ENCODE results near the gene GPC3.

The GPC3 gene

DNA sequence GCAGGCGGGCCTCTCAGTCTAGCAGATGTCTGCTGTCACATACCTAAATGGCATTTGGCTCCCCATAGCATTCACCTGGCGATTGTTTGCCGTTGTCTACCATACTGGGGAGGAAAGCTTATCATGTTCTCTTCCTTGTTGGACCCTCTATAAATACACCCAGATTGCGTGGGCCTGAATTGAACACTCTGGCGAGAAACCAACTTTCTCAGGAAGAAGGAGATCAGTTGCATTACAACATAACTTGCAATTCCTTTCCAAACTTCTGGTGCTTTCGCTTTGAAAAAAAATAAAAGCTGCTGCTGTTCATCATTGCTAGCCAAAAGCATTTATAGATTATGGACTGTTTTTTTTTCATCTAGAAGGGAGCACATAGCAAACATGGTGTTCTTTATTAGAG is 340.1 kb downstream of the GPC3 start:
- H3K4me3 ChIP-seq (ENCODE audit: low read depth, low read length) = no peak overlapping the region
- DNase-seq (ENCODE audit: low read depth) = no peak
- TF ChIP-seq, protein P1, sequence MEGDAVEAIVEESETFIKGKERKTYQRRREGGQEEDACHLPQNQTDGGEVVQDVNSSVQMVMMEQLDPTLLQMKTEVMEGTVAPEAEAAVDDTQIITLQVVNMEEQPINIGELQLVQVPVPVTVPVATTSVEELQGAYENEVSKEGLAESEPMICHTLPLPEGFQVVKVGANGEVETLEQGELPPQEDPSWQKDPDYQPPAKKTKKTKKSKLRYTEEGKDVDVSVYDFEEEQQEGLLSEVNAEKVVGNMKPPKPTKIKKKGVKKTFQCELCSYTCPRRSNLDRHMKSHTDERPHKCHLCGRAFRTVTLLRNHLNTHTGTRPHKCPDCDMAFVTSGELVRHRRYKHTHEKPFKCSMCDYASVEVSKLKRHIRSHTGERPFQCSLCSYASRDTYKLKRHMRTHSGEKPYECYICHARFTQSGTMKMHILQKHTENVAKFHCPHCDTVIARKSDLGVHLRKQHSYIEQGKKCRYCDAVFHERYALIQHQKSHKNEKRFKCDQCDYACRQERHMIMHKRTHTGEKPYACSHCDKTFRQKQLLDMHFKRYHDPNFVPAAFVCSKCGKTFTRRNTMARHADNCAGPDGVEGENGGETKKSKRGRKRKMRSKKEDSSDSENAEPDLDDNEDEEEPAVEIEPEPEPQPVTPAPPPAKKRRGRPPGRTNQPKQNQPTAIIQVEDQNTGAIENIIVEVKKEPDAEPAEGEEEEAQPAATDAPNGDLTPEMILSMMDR (IDR thresholded peaks at IDR 0.05; ENCODE audit: low read depth, low read length, missing control alignments) = no peak

DNA sequence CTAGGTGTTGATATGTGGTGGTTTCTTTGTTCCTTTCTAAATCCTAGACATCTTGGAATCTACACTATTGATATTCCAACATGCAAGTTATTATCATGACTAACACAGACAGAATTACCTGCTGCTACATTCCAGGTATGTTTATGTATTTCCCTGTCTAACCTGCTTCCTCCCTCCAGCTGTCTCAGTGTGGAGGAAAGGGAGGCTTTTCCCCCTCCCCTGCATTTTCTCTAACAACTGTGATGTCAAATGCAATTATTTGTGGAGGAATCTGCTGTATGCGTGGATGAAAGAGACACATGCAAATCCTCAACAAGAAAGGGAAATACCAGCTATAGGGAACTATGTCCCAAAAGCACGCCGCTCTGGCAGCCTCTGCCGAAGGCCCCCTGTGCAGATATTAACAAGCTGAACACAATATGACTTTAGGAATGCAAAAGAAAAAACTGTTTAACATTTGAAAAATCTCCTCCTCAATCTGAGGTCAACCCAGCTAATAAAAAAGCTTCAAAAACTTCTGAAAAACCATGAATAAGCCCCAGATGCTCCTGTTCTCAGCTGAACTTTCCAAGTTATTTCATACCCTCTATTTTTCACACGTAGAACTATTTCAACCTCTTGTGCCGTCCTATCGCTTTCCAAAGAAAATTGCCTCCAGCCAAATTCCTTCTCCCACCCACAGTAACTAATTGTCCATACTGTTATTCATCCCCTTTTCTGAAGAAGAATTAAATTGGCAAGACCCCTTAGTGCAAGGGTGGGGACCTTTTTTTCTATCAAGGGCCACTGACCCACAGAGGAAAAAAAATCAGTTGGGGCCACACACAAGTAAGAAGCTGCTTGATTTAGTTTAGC is 345.0 kb downstream of the GPC3 start:
- TF ChIP-seq, protein P1 (IDR thresholded peaks at IDR 0.05; ENCODE audit: low read depth, low read length, missing control alignments) = no peak
- no peak overlapping the region for H3K4me3 ChIP-seq (ENCODE audit: low read depth, low read length)
- no peak for DNase-seq (ENCODE audit: low read depth)

DNA sequence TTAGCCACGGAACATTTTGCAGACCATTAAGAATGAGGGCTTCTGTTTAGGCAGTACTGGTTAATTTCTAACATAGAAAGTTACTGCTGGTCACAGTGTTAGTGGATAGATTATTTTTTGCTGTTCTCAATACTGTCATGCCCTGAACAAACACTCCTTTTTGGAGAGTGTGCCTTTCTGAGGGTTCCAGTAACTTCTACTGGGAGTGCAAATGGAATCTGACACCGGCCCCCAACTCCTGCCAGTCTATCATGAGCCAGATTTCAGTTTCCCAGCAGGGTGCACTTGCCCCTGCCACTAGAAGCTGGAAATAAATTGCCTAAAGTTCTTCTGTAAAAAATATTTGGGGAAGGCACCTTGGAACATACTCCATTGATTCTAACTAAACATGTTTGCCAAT is 345.7 kb downstream of the GPC3 start:
- no peak for DNase-seq (ENCODE audit: low read depth)
- H3K4me3 ChIP-seq (ENCODE audit: low read depth, low read length) = no peak overlapping the region
- TF ChIP-seq, protein P1 (IDR thresholded peaks at IDR 0.05; ENCODE audit: low read depth, low read length, missing control alignments) = no peak

DNA sequence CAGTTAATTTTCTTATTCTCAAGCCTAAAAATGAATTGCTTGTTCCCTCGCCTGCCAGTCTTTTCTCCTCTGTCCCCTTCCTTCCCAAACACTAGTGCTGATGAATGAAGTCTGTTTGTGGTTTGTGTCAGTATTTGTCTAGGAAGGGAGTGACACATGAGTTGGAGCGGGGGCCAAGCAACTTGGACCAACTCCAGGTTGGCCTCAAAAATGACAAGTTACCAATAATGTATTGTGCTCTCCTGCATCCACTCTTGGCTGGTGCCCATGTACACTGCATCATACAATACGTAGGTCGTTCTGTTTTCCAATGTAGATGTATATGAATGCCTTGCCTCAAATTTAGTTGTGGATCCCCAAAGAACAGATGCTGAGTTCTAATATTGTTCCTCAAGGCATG is 347.1 kb downstream of the GPC3 start:
- TF ChIP-seq, protein P1 (IDR thresholded peaks at IDR 0.05; ENCODE audit: low read depth, low read length, missing control alignments) = no peak
- H3K4me3 ChIP-seq (ENCODE audit: low read depth, low read length) = no peak overlapping the region
- DNase-seq (ENCODE audit: low read depth) = no peak

DNA sequence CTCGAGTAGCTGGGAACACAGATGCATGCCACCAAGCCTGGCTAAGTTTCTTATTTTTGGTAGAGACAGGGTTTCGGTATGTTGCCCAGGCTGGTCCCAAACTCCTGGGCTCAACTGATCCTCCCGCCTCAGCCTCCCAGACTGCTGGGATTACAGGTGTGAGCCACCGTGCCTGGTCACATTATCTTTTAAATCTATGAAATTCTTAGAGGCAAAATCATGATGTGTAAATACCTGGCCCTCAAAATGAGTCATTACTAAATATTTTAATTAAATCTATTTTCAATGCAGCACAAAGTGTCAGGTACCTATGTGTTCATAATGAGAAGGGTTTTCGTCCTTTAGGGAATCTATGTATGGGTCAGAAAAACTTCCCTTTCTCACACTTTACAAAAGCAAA is 347.6 kb downstream of the GPC3 start:
- no peak overlapping the region for H3K4me3 ChIP-seq (ENCODE audit: low read depth, low read length)
- no peak for DNase-seq (ENCODE audit: low read depth)
- TF ChIP-seq, protein P1 (IDR thresholded peaks at IDR 0.05; ENCODE audit: low read depth, low read length, missing control alignments) = no peak

DNA sequence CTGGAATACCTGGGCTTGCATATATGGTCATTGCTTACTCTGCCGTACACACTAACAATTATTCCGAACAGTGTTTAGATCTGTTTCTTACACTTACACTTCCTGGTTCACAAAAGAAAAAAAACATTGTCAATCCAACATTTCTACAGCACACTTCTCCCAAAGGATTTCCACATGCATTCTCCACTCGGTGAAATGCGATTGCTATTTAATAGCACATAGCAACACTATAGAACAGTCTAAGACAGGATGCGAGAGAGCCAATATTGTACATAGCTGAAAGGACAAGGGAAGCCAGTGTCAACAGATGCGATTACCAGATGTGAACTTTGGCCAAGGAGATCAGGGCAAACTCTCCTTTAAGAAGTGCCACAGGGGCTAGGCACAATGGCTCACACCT is 349.4 kb downstream of the GPC3 start:
- H3K4me3 ChIP-seq (ENCODE audit: low read depth, low read length) = no peak overlapping the region
- TF ChIP-seq, protein P1 (IDR thresholded peaks at IDR 0.05; ENCODE audit: low read depth, low read length, missing control alignments) = no peak
- DNase-seq (ENCODE audit: low read depth) = no peak

DNA sequence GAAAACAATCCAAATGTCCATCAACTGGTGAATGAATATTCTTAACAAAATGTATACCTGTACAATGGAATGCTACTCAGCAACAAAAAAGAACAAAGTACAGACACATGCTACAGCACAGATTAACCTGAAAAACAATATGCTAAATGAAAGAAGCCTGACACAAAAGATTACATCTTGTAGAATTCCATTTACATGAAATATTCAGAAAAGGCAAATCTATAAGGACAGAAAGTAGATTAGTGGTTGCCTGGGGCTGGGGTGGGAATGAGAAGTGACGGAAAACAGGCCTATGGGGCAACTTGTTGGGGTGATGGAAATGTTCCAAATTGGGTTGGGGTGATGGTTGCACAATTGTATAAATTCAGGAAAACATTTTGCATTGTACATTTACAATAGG is 351.0 kb downstream of the GPC3 start:
- DNase-seq (ENCODE audit: low read depth) = no peak
- H3K4me3 ChIP-seq (ENCODE audit: low read depth, low read length) = no peak overlapping the region
- TF ChIP-seq, protein P1 (IDR thresholded peaks at IDR 0.05; ENCODE audit: low read depth, low read length, missing control alignments) = no peak
